Raji (cell line): Measurements from ENCODE around the gene ARMS2.

Source experiments
- POLR2A ChIP-seq: IDR thresholded peaks from 2 replicates; pipeline ENCODE4 v1.6.1; 2011; ENCODE audit warnings: low read depth, low read length, control low read depth; ENCODE audit not compliant: insufficient read depth

ARMS2 gene

DNA sequence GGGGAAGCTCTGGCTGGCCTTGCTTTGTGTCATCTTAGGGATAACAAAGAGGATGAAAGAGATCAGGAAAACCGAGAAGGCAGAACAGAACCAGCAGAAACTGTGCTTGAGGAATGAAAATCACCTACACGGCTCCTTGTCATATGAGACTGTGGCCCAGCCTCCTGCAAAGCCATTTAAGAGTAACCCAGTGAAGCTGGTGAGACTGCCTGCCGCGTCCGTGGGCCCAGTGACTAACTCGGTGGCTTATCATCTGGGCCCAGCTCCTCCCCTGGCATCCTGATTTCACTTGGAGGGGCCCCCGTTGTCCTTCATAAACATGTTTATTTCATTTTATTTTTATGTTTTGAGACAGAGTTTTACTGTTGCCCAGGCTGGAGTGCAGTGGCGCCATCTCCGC, 37.6 kb downstream of the ARMS2 start:
- TF ChIP-seq POLR2A = no peak

DNA sequence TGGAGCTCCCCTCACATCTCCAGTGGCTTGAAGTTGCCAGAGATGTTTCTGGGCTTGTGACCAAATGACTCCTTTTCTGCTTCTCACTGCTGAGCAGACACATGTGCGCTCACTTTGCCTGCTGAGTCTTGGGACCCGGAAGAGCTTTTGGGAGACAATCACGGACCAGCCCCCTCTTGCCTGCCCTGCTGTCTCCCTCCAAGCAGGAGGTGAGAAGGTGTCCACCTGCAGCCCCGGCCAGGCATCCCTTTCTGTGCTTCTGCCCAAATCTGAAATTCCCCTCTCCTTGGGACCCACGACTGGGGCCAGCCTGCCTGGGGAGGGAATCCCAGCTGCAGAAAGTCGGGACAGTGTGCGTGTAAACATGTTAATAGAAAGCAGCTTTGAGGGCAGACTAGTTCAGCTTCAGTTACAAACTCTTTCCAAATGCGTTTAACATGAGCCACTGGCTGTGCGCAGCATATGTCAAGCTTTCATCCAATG, 38.6 kb downstream of the ARMS2 start:
- TF ChIP-seq POLR2A = no peak

DNA sequence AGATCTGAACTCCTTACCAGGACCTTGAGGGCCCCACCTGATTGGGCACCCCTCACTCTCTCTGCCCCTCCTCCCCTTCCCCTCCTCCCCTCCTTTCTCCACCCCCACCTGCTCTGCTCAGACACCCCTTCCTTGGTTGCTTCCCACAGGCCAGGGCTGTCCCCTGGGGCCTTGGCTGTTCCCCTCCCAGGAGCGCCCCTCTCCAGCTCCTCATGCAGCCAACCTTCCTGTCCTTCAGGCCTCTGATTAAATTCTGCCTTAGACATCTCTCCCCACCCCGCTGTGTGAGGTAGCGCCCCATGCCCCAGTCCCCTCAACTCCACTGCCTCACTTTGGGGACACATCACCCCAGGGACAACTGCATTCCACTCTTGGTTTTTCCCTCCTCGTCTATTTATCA, 39.3 kb downstream of the ARMS2 start:
- no peak for TF ChIP-seq POLR2A

DNA sequence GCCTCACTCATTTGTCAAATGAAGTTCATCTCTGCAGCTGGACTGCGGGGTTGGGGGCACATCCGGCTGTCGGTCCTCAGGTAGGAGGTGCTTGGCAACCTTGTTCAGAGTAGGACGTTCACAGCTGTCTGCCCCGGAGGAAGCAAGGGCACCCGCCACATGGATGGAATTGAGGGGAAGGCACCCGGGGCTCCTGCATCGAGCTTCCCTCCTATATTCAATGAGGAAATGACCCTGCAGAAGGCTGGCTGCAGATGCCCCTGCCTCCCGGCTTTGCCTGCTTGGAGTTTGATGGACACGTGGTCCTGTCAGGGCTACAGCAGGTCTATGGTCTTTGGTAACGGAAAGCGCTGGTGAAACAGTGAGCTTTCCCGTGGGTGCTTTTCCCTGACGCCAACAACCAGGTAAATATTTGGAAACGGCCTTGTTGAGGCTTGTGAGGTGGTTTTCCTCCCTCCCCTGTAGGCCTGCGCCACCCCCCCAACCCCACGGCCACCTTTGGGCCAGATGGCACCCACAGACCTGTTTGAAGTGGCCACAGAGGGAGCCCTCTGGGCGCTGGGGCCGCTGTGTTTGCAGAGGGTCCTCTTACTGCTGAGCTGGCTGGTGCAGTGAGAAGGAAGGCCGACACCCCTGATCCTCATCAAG, 39.8 kb downstream of the ARMS2 start:
- no peak for TF ChIP-seq POLR2A

DNA sequence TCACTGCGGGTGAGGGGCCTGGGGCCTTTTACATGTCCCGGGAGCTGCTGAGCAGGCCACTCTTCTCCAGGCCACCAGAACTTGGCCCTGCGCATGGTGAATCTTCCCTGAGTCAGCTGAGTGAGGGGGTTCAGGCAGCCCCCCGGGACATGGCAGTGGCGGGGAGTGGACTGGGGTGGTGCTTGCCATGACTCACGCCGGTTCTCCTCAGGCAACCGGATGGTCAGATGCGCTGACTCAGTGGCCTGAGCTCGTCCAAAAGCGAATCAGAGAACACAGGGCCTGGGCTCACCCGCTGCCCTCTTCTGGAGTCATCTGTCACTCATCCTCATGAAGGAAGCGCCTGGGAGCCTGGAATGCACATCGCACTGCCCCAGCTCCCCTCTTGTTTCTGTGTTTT, 40.4 kb downstream of the ARMS2 start:
- TF ChIP-seq POLR2A = no peak

DNA sequence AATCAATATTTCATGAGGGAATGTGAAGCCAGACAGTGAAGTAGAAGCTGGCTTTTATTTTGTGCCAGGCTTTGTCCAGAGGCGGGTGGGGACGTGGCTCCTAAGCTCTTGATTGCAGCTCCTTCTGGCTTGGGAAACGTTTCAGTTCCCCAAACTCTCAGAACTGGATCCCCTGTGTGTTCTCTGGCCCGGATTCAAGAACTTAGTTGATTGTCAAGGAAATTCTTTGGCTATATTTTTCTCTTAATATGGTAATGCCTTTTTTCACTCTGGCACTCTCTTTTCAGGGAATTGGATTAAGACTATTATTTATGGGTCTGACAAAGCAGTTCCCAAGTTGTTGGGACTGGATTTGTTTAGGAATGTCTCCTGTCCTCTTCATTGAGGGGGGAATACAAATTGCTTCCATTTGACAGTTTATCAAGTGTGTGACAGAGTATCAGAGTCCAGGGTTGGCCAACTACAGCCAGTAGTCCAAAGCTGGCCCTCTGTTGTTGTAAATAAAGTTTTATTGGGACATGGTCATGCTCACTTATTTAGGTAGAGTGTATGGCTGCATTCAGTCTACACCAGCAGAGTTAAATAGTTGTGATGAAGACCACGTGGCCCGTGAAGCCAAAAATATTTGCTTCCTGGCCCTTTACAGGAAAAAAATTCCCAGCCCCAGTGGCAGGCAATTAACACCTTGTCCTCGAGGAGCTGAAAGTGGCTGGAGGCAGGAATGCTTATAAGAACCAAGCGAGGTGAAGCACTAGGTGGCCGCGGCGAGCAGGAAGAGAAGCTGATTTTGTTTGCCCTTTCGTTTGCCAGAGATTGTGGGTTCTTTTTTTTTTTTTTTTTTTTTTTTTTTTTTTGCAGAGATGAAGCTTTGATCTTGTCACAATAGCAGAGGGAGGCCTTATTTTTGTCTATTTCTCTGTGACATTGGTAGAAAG, 41.2 kb downstream of the ARMS2 start:
- TF ChIP-seq POLR2A = no peak

DNA sequence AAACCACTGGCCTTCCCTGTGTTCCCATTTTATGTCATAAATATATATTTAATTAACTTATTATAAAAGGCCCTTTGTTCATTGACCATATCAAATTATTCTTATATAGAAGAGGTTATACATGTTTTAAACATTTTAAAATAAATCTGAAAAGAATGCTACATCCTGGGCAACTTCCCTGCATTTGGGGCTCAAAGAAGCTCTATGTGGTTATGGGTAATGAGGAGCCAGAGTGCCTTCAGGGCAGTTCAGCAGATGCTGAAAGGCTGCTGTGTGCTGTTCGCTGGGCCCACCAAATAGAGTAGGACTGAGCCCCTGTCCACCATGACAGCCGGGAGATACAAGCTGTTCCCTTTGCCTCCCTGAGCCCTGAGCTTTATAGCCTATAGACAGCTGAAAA, 42.8 kb downstream of the ARMS2 start:
- TF ChIP-seq POLR2A = no peak

DNA sequence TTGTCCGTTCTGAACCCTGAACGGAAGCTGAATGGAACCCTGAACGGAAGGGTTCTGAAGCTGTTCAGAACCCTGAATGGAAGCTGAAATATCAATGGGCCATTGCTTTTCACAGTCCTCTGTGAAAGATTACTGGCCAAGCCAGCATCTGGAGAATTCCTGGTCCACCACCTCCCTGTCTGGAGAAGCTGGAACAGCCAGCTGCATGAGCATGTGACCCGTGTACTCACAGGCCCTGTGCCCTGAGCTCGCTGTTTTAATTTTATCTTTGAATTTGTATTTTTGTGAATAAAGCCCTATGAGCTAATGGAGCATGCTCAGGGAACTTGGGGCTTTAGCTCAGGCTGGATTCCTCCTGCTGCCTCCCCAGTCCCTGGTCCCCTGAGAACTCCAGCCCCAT, 44.1 kb downstream of the ARMS2 start:
- TF ChIP-seq POLR2A = no peak

DNA sequence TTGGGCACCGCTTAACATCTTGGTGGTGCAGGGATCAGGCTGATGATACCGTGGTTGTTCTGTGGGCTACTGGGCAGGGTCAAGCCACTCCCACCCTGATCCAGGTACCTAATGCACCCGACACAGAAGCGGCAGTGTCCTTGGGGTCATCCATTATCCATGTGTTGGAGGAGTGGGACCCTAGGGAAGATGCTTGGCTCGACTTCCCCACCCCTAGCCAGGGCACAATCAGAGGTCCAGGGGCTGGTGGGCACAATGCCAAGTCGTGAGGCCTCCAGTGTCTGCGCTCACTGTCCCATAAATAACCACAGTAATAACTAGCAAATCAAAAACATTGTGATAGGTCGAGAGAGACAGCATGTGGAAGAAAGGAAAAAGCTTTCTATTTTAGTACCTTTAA, 44.6 kb downstream of the ARMS2 start:
- no peak for TF ChIP-seq POLR2A

DNA sequence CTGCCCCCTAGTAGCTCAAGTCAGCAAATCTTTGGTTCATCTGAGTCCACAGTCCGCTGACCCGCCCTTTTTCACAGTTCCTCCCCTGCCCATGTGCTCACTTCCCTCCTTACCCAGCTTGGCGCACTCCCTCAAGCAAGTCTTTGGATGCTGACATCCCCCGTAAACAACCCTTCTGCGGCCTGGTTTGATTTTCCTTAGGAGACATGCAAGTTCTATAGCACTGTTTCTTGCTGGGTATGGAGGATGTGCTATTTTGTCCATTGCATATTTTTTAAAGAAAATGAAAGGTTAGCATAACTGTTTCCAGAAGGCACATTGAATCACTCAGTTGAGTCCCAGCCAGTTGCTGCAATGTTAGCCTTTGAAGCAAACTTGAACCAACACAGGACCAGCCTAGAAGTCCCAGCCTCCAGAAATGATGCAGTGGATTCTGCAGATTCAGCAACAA, 45.1 kb downstream of the ARMS2 start:
- TF ChIP-seq POLR2A = no peak

DNA sequence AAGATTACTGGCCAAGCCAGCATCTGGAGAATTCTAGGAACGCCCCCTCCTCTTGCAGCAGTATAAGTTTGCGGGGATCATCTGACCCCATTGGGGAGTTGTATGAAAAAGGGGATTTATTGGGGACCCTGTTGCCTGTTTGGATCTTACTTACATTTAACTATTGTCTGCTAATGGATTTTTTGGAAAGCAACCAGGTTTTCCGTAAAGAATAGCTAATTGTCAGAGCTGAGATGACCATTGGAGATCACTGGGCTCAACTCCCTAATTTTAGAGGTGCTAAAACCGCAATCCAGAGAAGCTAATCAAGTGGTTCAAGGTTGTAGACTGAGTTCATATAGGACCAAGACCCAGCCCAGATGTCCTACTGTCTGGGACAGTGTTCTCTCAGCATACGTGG, 45.7 kb downstream of the ARMS2 start:
- TF ChIP-seq POLR2A = no peak

DNA sequence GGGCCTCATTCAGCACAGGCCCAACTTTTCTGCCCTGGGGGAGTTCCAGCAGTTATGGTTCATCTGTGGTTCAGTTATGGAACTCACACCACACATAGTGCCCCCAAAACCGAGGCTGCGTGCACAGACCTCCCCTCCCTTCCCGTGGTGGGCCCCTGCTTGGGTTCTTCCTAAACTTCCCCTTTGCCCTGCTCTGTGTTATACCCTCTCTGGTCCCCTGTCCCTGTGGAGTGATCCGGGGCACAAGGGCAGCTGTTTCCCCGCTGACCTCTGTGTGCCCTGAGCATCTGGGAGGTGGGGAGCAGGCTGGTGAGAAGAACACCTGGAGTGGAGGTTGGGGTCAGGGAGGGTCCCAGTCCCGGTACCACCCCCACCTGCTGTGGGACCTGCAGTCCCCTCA, 46.3 kb downstream of the ARMS2 start:
- TF ChIP-seq POLR2A = no peak

DNA sequence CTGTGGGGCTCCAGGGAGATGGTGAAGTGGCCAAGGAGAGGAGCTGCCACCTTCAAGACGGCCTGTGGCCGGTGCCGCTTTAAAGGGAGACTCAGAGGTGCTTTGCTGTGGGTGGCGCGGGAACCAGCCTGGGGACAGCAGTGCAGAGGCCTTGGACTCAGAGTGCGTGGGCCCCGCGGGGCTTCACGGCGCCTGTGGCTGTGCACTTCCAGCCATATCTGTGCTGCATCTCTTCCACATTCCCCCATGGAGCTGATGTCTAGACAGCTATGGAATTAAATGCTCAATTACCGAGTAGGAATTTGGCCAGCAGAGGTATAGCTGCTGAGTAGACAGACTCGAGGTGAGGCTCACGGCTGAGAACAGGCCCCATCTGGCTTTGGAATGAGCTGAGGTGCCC, 48.6 kb downstream of the ARMS2 start:
- no peak for TF ChIP-seq POLR2A

DNA sequence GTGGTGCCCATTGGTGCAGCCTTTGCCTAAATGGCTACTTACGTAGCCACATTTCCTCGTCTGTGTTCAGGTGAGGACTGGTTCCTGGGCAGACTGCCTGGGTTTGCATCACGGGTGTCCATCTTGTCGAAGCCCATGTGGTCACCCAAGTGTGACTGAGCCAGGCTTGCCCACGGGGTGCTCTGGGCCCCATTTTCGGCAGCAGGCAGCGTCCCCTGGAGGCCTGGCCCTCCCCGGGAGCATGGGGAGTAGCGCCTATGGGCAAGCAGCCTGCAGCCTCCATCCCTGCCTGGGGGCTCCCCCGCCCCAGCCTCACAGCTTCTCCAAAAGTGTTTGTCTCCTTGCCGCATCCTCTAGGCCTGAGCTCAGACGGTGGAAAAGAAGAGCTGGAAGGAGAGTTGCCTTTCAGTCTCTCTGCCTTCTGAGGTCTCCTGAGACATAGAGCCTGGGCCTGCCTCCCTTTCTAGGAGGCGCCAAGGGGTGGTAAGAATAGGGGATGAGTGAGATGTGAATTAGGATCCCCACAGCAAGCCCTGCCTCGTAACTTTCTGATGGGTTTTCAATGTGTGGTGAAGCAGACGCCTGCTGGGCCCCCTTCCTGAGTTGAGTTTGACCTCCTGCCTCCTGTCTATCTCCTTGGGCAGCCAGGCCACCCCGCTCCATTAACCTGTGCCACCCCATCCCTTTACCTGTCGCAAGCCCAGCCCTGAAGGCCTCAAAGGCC, 49.6 kb downstream of the ARMS2 start:
- TF ChIP-seq POLR2A = no peak

DNA sequence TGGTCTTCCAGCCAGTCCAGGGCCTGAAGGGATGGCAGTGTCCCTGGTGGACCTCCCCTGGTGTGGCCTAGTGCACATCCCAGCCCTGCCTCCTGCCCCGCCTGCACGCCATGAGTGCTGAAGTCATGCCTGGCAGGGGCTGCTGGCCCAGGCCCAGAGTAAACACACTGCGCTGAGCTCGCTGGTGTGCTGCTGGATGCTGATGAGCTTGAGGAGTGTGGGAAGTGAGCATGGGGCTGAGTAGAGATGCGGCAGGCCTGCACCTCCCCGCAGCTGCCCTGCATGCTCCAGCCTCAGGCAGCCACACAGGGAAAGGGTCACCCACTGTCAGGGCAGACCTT, 50.1 kb downstream of the ARMS2 start:
- no peak for TF ChIP-seq POLR2A

DNA sequence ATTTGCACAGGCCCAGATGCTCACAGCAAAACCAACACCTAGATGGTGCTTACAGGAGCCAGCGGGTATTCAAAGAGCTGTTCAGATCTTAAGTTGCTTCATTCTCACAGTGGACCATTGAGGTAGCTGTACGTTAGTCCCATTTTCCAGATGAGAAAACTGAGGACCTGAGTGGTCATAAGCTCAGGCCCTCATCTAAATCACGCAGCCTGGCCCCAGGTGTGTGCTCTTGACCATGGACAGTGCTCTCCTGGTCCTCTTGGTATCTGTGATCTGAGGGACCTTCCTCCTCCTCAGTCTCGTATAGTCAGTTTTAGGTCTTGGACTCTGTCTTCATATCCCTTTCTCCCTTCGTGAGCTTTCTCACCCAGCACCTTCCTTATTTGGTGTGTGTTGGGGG, 50.6 kb downstream of the ARMS2 start:
- no peak for TF ChIP-seq POLR2A
